Breast epithelium (tissue), 3 donors: ENCODE results near the gene CNGB1.

Experiments used
- CTCF ChIP-seq, 3 donors: fragments of 450-650 bp; IDR thresholded peaks; one replicate each; pipeline ENCODE4 v1.5.1; 2016 to 2017; ENCODE audit warnings: antibody characterized with exemption in 3 of 3, mild to moderate bottlenecking in 3 of 3, moderate library complexity in 3 of 3
- POLR2A ChIP-seq: fragments of 450-650 bp; IDR thresholded peaks from one replicate; pipeline ENCODE4 v1.6.1; 2016; ENCODE audit warnings: antibody characterized with exemption, mild to moderate bottlenecking, moderate library complexity
- POLR2AphosphoS5 ChIP-seq, 3 donors: sonication (generic); formaldehyde crosslinking; IDR thresholded peaks; one replicate each; pipeline ENCODE4 v1.6.1; 2017; ENCODE audit warnings: antibody characterized with exemption in 3 of 3

GRCh38 chr16:57993897-57994296 is 23.0 kb upstream of the CNGB1 start:
- TF ChIP-seq CTCF (IDR thresholded peaks at IDR 0.05) (no peak), POLR2A (no peak), POLR2AphosphoS5 (IDR thresholded peaks at IDR 0.05) (no peak)
